ENCODE measurements around the gene XXYLT1.

XXYLT1 gene

GRCh38 chr3:195285372-195285771 is 14.4 kb upstream of the XXYLT1 start:
- Histone ChIP-seq H3K27ac (ENCODE audit: low read length) (no peak overlapping the region), H3K4me3 (ENCODE audit: low read length in 2 of 2) (no peak overlapping the region), H3K4me1 (ENCODE audit: control insufficient read depth, insufficient read depth, low read length) (no peaks in the 10 kb centered on the region), H3K27me3 (ENCODE audit: control insufficient read depth in 1 of 2, insufficient read depth in 2 of 2, low read length in 2 of 2) (no peaks in the 10 kb centered on the region), H3K9ac (ENCODE audit: low read length in 2 of 2) (no peak overlapping the region), H3K36me3 (ENCODE audit: control insufficient read depth in 2 of 2, insufficient read depth in 2 of 2, low read length in 2 of 2) (peaks cover 10 to 13% of the 10 kb centered on the region in 2 donors), H3K9me3 (ENCODE audit: control insufficient read depth in 2 of 2, low read length in 2 of 2) (no peaks in the 10 kb centered on the region)

- Histone ChIP-seq H3K4me3 (ENCODE audit: low read length in 2 of 2) (no peak overlapping the region), H3K27ac (ENCODE audit: low read length) (no peak overlapping the region), H3K9me3 (ENCODE audit: control insufficient read depth in 2 of 2, low read length in 2 of 2) (no peaks in the 10 kb centered on the region), H3K4me1 (ENCODE audit: control insufficient read depth, insufficient read depth, low read length) (no peaks in the 10 kb centered on the region), H3K27me3 (ENCODE audit: control insufficient read depth in 1 of 2, insufficient read depth in 2 of 2, low read length in 2 of 2) (no peaks in the 10 kb centered on the region), H3K36me3 (ENCODE audit: control insufficient read depth in 2 of 2, insufficient read depth in 2 of 2, low read length in 2 of 2) (peaks cover 10 to 13% of the 10 kb centered on the region in 2 donors), H3K9ac (ENCODE audit: low read length in 2 of 2) (no peak overlapping the region)
Observed at GRCh38 chr3:195284842-195285241, 13.9 kb upstream of the XXYLT1 start.

DNA sequence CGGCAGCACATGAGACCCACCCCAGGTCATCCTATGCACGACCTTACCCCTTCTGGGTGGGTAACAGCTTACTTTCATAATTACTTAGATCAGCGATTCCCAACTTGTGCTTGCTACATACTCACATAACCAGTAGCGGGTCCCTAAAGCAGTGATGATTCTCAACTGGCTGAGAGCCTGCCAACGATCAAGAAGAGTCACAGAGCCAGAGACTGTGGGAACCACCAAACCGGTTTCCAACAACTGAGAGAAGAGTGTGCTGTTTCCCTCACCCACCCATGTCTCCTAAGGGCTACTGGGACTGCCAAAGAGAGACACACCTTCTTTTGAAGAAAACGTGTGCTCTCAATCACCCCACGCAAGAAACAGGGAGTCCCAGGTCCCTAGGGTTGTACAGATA is 12.0 kb upstream of the XXYLT1 start:
- no peaks in the 10 kb centered on the region for H3K4me1 ChIP-seq (ENCODE audit: control insufficient read depth, insufficient read depth, low read length)
- no peaks in the 10 kb centered on the region for H3K27me3 ChIP-seq (ENCODE audit: control insufficient read depth in 1 of 2, insufficient read depth in 2 of 2, low read length in 2 of 2)
- H3K36me3 ChIP-seq (ENCODE audit: control insufficient read depth in 2 of 2, insufficient read depth in 2 of 2, low read length in 2 of 2): peaks cover 7 to 11% of the 10 kb centered on the region in 2 donors
- peak overlapping the region in 1 of 2 donors; percentile 17 for H3K4me3 ChIP-seq (ENCODE audit: low read length in 2 of 2)
- no peak overlapping the region for H3K27ac ChIP-seq (ENCODE audit: low read length)
- H3K9me3 ChIP-seq (ENCODE audit: control insufficient read depth in 2 of 2, low read length in 2 of 2): no peaks in the 10 kb centered on the region
- no peak overlapping the region for H3K9ac ChIP-seq (ENCODE audit: low read length in 2 of 2)

DNA sequence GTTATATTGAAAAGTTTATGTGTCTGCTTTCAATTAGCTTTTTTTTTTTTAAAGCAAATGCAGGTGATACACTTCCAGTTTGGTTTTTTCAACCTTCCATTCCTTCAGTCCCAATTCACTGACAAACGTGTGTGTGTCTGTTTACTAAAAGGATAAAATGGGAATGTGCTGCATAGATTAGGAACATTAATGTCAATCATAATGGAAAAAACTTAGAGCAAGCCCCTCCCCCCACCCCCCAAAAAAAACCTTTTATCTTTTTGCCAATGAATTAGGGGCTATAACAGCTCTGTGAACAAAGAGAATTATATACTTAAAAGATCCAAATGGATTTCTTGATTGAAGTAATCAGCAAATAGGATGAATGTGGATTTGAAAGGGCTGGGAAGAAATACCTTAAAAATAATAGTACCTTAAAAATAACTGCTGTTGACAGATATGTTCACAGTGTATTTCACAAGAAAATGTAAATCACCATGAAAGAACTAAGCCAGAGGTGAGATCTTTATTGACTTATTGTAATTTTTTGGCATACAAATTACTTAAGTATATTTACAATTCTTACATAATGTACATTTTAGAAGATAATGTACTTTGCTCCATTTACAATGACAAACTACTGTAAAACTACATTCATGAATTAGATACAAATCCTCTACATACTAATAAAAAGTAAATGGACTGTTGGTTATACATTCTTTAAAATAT is 3.5 kb upstream of the XXYLT1 start:
- Histone ChIP-seq H3K9me3 (ENCODE audit: control insufficient read depth in 2 of 2, low read length in 2 of 2) (no peaks in the 10 kb centered on the region), H3K9ac (ENCODE audit: low read length in 2 of 2) (no peak overlapping the region), H3K27me3 (ENCODE audit: control insufficient read depth in 1 of 2, insufficient read depth in 2 of 2, low read length in 2 of 2) (no peaks in the 10 kb centered on the region), H3K4me3 (ENCODE audit: low read length in 2 of 2) (no peak overlapping the region), H3K27ac (ENCODE audit: low read length) (no peak overlapping the region), H3K4me1 (ENCODE audit: control insufficient read depth, insufficient read depth, low read length) (peaks cover 18% of the 10 kb centered on the region), H3K36me3 (ENCODE audit: control insufficient read depth in 2 of 2, insufficient read depth in 2 of 2, low read length in 2 of 2) (peaks cover 0 to 4% of the 10 kb centered on the region in 2 donors)

- Histone ChIP-seq H3K9me3 (ENCODE audit: control insufficient read depth in 2 of 2, low read length in 2 of 2) (no peaks in the 10 kb centered on the region), H3K27ac (ENCODE audit: low read length) (peak overlapping the region; percentile 64), H3K9ac (ENCODE audit: low read length in 2 of 2) (peak overlapping the region; percentile 61 to 65), H3K4me1 (ENCODE audit: control insufficient read depth, insufficient read depth, low read length) (peaks cover 28% of the 10 kb centered on the region), H3K36me3 (ENCODE audit: control insufficient read depth in 2 of 2, insufficient read depth in 2 of 2, low read length in 2 of 2) (no peaks in the 10 kb centered on the region), H3K4me3 (ENCODE audit: low read length in 2 of 2) (peak overlapping the region; percentile 80 to 86), H3K27me3 (ENCODE audit: control insufficient read depth in 1 of 2, insufficient read depth in 2 of 2, low read length in 2 of 2) (no peaks in the 10 kb centered on the region)
Observed at GRCh38 chr3:195271410-195272243, 668 bp upstream of the XXYLT1 start.

DNA sequence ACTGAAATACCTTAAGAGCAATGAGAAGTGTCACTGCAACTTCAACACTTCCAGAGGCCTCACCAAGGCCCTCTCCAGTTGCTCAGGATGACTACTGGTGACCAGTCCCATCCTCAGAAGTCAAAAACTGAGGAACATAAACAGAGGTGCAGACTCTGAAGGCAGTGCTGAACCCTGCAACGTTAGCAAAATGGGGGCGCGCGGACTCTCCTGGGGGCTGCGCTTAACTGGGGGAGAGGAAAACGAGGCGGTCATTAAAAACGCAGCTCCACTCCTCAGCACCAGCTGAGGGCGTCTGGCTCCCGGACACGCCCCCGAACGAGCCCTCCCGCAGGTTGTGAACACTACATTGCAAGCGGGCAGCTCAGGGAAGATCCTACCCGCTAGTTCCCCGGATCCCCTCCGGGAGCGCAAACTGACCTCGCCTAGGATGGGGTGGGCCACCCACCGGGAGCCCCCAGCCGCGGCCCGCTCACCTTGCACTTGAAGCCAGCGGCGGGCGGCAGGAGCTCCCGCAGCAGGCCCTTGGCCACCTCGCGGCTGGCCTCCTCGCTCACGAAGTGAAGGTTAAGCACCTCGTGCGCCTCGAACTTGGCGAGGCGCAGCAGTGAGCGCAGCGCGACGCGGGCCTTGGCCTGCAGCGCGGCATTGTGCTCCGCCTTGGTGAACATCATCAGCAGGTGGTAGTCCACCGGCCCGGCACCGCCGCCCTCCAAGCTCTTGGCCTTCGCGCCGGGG is 711 bp downstream of the XXYLT1 start:
- peak overlapping the region; percentile 64 for H3K27ac ChIP-seq (ENCODE audit: low read length)
- no peaks in the 10 kb centered on the region for H3K9me3 ChIP-seq (ENCODE audit: control insufficient read depth in 2 of 2, low read length in 2 of 2)
- H3K4me3 ChIP-seq (ENCODE audit: low read length in 2 of 2): peak overlapping the region; percentile 80 to 86
- peak overlapping the region; percentile 61 to 68 for H3K9ac ChIP-seq (ENCODE audit: low read length in 2 of 2)
- H3K36me3 ChIP-seq (ENCODE audit: control insufficient read depth in 2 of 2, insufficient read depth in 2 of 2, low read length in 2 of 2): peaks cover 0 to 4% of the 10 kb centered on the region in 2 donors
- H3K4me1 ChIP-seq (ENCODE audit: control insufficient read depth, insufficient read depth, low read length): peaks cover 28% of the 10 kb centered on the region
- no peaks in the 10 kb centered on the region for H3K27me3 ChIP-seq (ENCODE audit: control insufficient read depth in 1 of 2, insufficient read depth in 2 of 2, low read length in 2 of 2)

DNA sequence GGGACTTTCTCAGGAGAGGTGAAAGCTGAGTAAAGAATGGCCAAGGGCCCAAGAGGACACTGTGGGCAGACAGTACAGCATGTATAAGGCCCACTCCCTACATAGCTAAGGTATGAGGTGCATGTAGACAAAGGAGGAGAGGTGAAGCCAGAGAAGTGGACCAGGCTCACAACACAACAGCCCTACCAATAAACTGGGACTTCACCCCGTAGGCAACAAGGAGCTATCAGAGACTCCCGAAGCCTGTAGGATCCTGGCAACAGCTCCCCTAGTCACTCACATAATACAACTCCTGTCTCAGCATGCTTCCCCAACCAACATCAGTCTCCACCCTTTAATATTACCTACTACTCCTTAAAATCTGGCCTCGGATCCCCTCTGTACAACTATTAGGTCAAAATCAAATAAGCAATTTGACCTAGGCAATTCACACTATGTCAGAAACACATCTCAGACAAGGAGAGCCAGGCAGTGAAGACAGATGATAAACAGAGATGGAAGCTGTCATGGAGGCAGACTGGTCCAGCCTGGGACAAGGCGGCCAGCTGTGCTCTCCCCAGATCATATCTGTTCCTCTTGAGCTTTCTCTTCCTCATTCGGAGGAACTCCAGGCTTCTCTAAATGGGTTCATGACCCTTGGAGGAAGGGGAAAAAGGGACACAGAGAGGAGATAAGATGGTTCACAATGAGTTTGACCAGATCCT is 1.4 kb downstream of the XXYLT1 start:
- Histone ChIP-seq H3K9me3 (ENCODE audit: control insufficient read depth in 2 of 2, low read length in 2 of 2) (no peaks in the 10 kb centered on the region), H3K27ac (ENCODE audit: low read length) (peak overlapping the region; percentile 64), H3K4me1 (ENCODE audit: control insufficient read depth, insufficient read depth, low read length) (peaks cover 28% of the 10 kb centered on the region), H3K9ac (ENCODE audit: low read length in 2 of 2) (peak overlapping the region; percentile 61 to 68), H3K27me3 (ENCODE audit: control insufficient read depth in 1 of 2, insufficient read depth in 2 of 2, low read length in 2 of 2) (no peaks in the 10 kb centered on the region), H3K36me3 (ENCODE audit: control insufficient read depth in 2 of 2, insufficient read depth in 2 of 2, low read length in 2 of 2) (peaks cover 0 to 4% of the 10 kb centered on the region in 2 donors), H3K4me3 (ENCODE audit: low read length in 2 of 2) (peak overlapping the region; percentile 80 to 86)

DNA sequence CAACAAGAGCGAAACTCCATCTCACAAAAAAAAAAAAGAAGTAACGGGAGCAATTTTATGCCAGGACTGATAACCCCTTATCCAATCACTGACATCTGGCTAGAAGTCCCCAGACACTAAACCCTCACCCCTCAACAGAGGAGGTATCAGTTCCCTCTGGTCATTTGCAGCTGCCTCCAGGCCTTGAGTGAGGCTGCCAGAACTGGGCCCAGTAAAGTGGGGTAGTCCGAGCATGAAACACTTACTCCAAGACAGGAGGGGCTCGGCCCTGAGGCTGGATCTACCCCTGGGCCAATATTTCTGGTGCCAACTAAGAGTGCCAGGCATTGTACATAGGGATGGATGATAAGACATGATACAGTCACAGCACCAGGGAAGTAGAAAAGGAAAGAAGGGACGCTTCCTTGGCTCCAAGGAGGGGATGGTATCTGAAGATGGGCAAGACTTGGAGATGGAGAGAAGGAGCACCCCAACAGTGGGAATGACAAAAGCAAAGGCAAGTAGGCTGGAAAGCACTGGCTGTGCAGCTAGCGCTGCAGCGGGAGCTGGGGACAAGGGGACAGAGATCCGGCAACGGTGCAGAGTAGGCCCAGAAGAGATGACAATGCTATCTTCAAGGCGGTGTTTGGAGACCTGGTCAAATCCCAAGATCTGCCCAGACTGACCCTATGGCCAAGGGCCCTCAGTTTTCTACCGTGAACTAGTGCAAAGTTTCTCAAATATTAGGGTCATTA is 2.2 kb downstream of the XXYLT1 start:
- H3K27ac ChIP-seq (ENCODE audit: low read length): no peak overlapping the region
- peaks cover 28% of the 10 kb centered on the region for H3K4me1 ChIP-seq (ENCODE audit: control insufficient read depth, insufficient read depth, low read length)
- H3K27me3 ChIP-seq (ENCODE audit: control insufficient read depth in 1 of 2, insufficient read depth in 2 of 2, low read length in 2 of 2): no peaks in the 10 kb centered on the region
- H3K36me3 ChIP-seq (ENCODE audit: control insufficient read depth in 2 of 2, insufficient read depth in 2 of 2, low read length in 2 of 2): peaks cover 0 to 4% of the 10 kb centered on the region in 2 donors
- H3K9me3 ChIP-seq (ENCODE audit: control insufficient read depth in 2 of 2, low read length in 2 of 2): no peaks in the 10 kb centered on the region
- no peak overlapping the region for H3K9ac ChIP-seq (ENCODE audit: low read length in 2 of 2)
- H3K4me3 ChIP-seq (ENCODE audit: low read length in 2 of 2): no peak overlapping the region

DNA sequence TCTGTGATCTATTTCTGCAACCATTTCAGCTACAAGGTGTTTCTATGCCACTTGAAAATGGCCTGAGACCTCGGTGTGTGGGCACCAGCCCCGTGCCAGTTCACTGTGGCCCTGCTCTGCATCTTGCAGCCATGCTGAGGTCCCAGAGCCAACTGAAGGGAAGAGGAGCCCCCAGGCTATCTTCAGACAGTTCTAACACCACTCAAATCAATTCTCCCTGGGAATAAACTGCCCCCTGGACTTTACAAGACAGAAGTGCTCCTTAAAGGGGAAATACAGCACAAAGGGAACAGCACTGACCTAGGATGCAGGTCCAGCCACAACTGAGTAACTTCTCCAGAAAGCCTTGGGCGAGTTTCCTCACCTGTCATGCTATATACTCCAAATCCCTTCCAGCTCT is 3.9 kb downstream of the XXYLT1 start:
- H3K36me3 ChIP-seq (ENCODE audit: control insufficient read depth in 2 of 2, insufficient read depth in 2 of 2, low read length in 2 of 2): peaks cover 0 to 4% of the 10 kb centered on the region in 2 donors
- H3K9me3 ChIP-seq (ENCODE audit: control insufficient read depth in 2 of 2, low read length in 2 of 2): no peaks in the 10 kb centered on the region
- H3K27me3 ChIP-seq (ENCODE audit: control insufficient read depth in 1 of 2, insufficient read depth in 2 of 2, low read length in 2 of 2): no peaks in the 10 kb centered on the region
- H3K4me3 ChIP-seq (ENCODE audit: low read length in 2 of 2): no peak overlapping the region
- peaks cover 28% of the 10 kb centered on the region for H3K4me1 ChIP-seq (ENCODE audit: control insufficient read depth, insufficient read depth, low read length)
- H3K9ac ChIP-seq (ENCODE audit: low read length in 2 of 2): no peak overlapping the region
- H3K27ac ChIP-seq (ENCODE audit: low read length): no peak overlapping the region

All from stomach smooth muscle (tissue), 2 donors.